HFF-Myc (cell line): ENCODE results near the gene CA10.

Source experiments
- DNase-seq: peaks from one replicate; pipeline ENCODE4 v3.0.0-alpha.2; 2011; ENCODE audit warnings: low read depth; ENCODE audit errors: extremely low read depth
- H3K4me3 ChIP-seq: replicated peaks from 2 replicates; pipeline ENCODE4 v1.5.1; 2011; ENCODE audit warnings: low read depth, mild to moderate bottlenecking, control low read depth, low read length
- CTCF ChIP-seq: IDR thresholded peaks from 2 replicates; pipeline ENCODE4 v1.5.1; 2012; ENCODE audit warnings: mild to moderate bottlenecking, low read depth, low read length, control low read depth; ENCODE audit errors: missing control alignments

CA10 gene

GRCh38 chr17:52158450-52159042 is at the start of gene CA10:
Gene CA10 (minus strand): TSS chr17:52158714.
- no peak for DNase-seq
- TF ChIP-seq CTCF: no peak
- H3K4me3 ChIP-seq: no peak within 1 kb of the TSS

- TF ChIP-seq CTCF: no peak
- DNase-seq: no peak
- no peak overlapping the region for H3K4me3 ChIP-seq
These were observed 49.3 kb upstream of the CA10 start for GRCh38 chr17:52207796-52208195.

- DNase-seq: no peak
- no peak overlapping the region for H3K4me3 ChIP-seq
- TF ChIP-seq CTCF: no peak
These were observed 44.1 kb upstream of the CA10 start for GRCh38 chr17:52202520-52203080.

GRCh38 chr17:52201767-52202519 is 43.4 kb upstream of the CA10 start:
- no peak for DNase-seq
- no peak for TF ChIP-seq CTCF
- H3K4me3 ChIP-seq: no peak overlapping the region

- no peak for TF ChIP-seq CTCF
- H3K4me3 ChIP-seq: no peak overlapping the region
- DNase-seq: no peak
These were observed 33.0 kb upstream of the CA10 start for GRCh38 chr17:52191491-52191890.

GRCh38 chr17:52181782-52182181 is 23.3 kb upstream of the CA10 start:
- TF ChIP-seq CTCF: no peak
- no peak for DNase-seq
- no peak overlapping the region for H3K4me3 ChIP-seq
